Upper lobe of right lung (tissue), 1 donor: ENCODE data around the gene ITCH. TPM values are rescaled to one million over a fixed set of nuclear protein-coding genes. Genes with fewer than 3 reads are reported as not detected.
"Not testable (repeated sequence)": the region's sequence is repeated elsewhere in the genome, so short reads cannot be mapped to it uniquely, and the experiment has no call there.

Source experiments
- ATAC-seq: fragments of 200-7000 bp; cut with Tn5 transposase; one replicate; pipeline ENCODE4 v1.9.1; 2020; ENCODE audit warnings: mild to moderate bottlenecking, moderate library complexity
- DNase-seq: peaks from one replicate; pipeline ENCODE4 v3.0.0-alpha.2; 2020
- H3K27ac ChIP-seq: fragments of 200-600 bp; one replicate; pipeline ENCODE4 v1.8.0; 2022
- H3K27me3 ChIP-seq: fragments of 200-600 bp; one replicate; pipeline ENCODE4 v1.8.0; 2022; ENCODE audit warnings: mild to moderate bottlenecking
- H3K36me3 ChIP-seq: fragments of 200-600 bp; one replicate; pipeline ENCODE4 v1.8.0; 2022
- H3K4me1 ChIP-seq: fragments of 200-600 bp; one replicate; pipeline ENCODE4 v1.8.0; 2022
- H3K4me3 ChIP-seq: fragments of 200-600 bp; one replicate; pipeline ENCODE4 v1.8.0; 2022; ENCODE audit warnings: mild to moderate bottlenecking
- H3K9me3 ChIP-seq: fragments of 200-600 bp; one replicate; pipeline ENCODE4 v1.8.0; 2022
- CTCF ChIP-seq: fragments of 200-600 bp; IDR thresholded peaks from one replicate; pipeline ENCODE4 v1.8.0; 2022; ENCODE audit warnings: antibody characterized with exemption
- intact Hi-C: fragments of 100-400 bp; cut with DNase I; formaldehyde crosslinking; loops from one replicate; pipeline ENCODE4 v1.11.0; 2022
- total RNA-seq: library from RNA; stranded (reverse); fragmentation: NEBNext Ultra II Directional; extraction: Animal tissue kit (Norgen Biotek cat#: 25700); gene quantifications from one replicate; pipeline ENCODE4 v1.2.1, GENCODE V29; 2021
- donor health status: DM: no; HTN: yes; CAD: no; lungs with severe emphysema.

Gene ITCH
- total RNA-seq, 1 donor from 2014 or later: 65.6 TPM

GRCh38 chr20:34322267-34323105, 40.6 kb upstream of the ITCH start:
- TF ChIP-seq CTCF: no peak
- Histone ChIP-seq H3K27me3 (no peaks in the 10 kb centered on the region), H3K36me3 (no peaks in the 10 kb centered on the region), H3K4me3 (no peak overlapping the region), H3K9me3 (no peaks in the 10 kb centered on the region), H3K4me1 (no peaks in the 10 kb centered on the region), H3K27ac (no peak overlapping the region)
- ATAC-seq (no peak), DNase-seq (no peak)
- intact Hi-C loops: no loop called here

GRCh38 chr20:34324541-34324940, 38.5 kb upstream of the ITCH start:
- no peak for ATAC-seq
- intact Hi-C loops: no loop called here
- no peaks in the 10 kb centered on the region for H3K4me1 ChIP-seq
- no peak overlapping the region for H3K4me3 ChIP-seq
- no peaks in the 10 kb centered on the region for H3K36me3 ChIP-seq
- no peak for DNase-seq
- H3K27ac ChIP-seq: no peak overlapping the region
- TF ChIP-seq CTCF: no peak
- no peaks in the 10 kb centered on the region for H3K27me3 ChIP-seq
- H3K9me3 ChIP-seq: no peaks in the 10 kb centered on the region

GRCh38 chr20:34328207-34328606, 34.9 kb upstream of the ITCH start:
- H3K9me3 ChIP-seq, DNase-seq, ATAC-seq, H3K4me3 ChIP-seq, H3K27me3 ChIP-seq, H3K4me1 ChIP-seq, H3K36me3 ChIP-seq, H3K27ac ChIP-seq, intact Hi-C loops: not testable (repeated sequence)

- Histone ChIP-seq H3K27ac (no peak overlapping the region), H3K4me3 (no peak overlapping the region), H3K4me1 (no peaks in the 10 kb centered on the region), H3K27me3 (no peaks in the 10 kb centered on the region), H3K9me3 (no peaks in the 10 kb centered on the region), H3K36me3 (no peaks in the 10 kb centered on the region)
- DNase-seq: no peak
- TF ChIP-seq CTCF: no peak
- intact Hi-C loops: no loop called here
- ATAC-seq: no peak
Observed at GRCh38 chr20:34328928-34329677, 34.0 kb upstream of the ITCH start.

- ATAC-seq, intact Hi-C loops, H3K4me1 ChIP-seq, H3K4me3 ChIP-seq, H3K27ac ChIP-seq, H3K36me3 ChIP-seq, H3K9me3 ChIP-seq, H3K27me3 ChIP-seq, DNase-seq: not testable (repeated sequence)
Observed at GRCh38 chr20:34330861-34331544, 32.1 kb upstream of the ITCH start.

- no peak overlapping the region for H3K27ac ChIP-seq
- TF ChIP-seq CTCF: no peak
- intact Hi-C loops: no loop called here
- no peak for DNase-seq
- H3K27me3 ChIP-seq: no peaks in the 10 kb centered on the region
- no peaks in the 10 kb centered on the region for H3K4me1 ChIP-seq
- no peak for ATAC-seq
- no peaks in the 10 kb centered on the region for H3K9me3 ChIP-seq
- H3K4me3 ChIP-seq: no peak overlapping the region
- no peaks in the 10 kb centered on the region for H3K36me3 ChIP-seq
Observed at GRCh38 chr20:34331838-34332237, 31.2 kb upstream of the ITCH start.
